ENCODE measurements around the gene PDCD10.

PDCD10 gene

GRCh38 chr3:167734498-167735232 is at the start of gene PDCD10:
Gene PDCD10 (minus strand): TSS chr3:167734892. CDS start chr3:167720157, 14,735 bp downstream.
- DNase-seq, result peak; percentile 93

- no peak for DNase-seq
These were observed 49.1 kb upstream of the PDCD10 start for GRCh38 chr3:167783781-167784180.

- DNase-seq, result no peak
These were observed 45.7 kb upstream of the PDCD10 start for GRCh38 chr3:167780214-167780883.

- DNase-seq, result no peak
These were observed 42.7 kb upstream of the PDCD10 start for GRCh38 chr3:167777356-167777755.

GRCh38 chr3:167776066-167776685 is 41.5 kb upstream of the PDCD10 start:
- DNase-seq, result no peak

GRCh38 chr3:167773584-167773983 is 38.9 kb upstream of the PDCD10 start:
- DNase-seq, result no peak

- DNase-seq, result no peak
These were observed 38.3 kb upstream of the PDCD10 start for GRCh38 chr3:167772992-167773391.

- DNase-seq, result no peak
These were observed 27.6 kb upstream of the PDCD10 start for GRCh38 chr3:167762296-167762695.

- DNase-seq, result no peak
These were observed 26.6 kb upstream of the PDCD10 start for GRCh38 chr3:167761302-167761701.

GRCh38 chr3:167754049-167754448 is 19.4 kb upstream of the PDCD10 start:
- no peak for DNase-seq

GRCh38 chr3:167750272-167750971 is 15.7 kb upstream of the PDCD10 start:
- DNase-seq, result no peak

GRCh38 chr3:167749728-167750127 is 15.0 kb upstream of the PDCD10 start:
- DNase-seq, result no peak

- DNase-seq, result no peak
These were observed 14.5 kb upstream of the PDCD10 start for GRCh38 chr3:167749209-167749608.

- no peak for DNase-seq
These were observed 9.1 kb upstream of the PDCD10 start for GRCh38 chr3:167743799-167744198.

- no peak for DNase-seq
These were observed 7.6 kb upstream of the PDCD10 start for GRCh38 chr3:167742338-167742737.

- no peak for DNase-seq
These were observed 6.4 kb upstream of the PDCD10 start for GRCh38 chr3:167740961-167741587.

- DNase-seq, result no peak
These were observed 4.6 kb upstream of the PDCD10 start for GRCh38 chr3:167739190-167739810.

GRCh38 chr3:167738037-167738436 is 3.3 kb upstream of the PDCD10 start:
- DNase-seq, result no peak

- DNase-seq, result no peak
These were observed 2.3 kb upstream of the PDCD10 start for GRCh38 chr3:167736997-167737396.

- no peak for DNase-seq
These were observed 1.6 kb upstream of the PDCD10 start for GRCh38 chr3:167736264-167736787.

- DNase-seq, result peak; percentile 75
These were observed 794 bp upstream of the PDCD10 start, which contains the start of gene SERPINI1 for GRCh38 chr3:167735233-167736138. Gene SERPINI1 (plus strand): TSS chr3:167735721. CDS start chr3:167789129, 53,408 bp downstream.
